Parathyroid adenoma (tissue), 2 donors: ENCODE measurements around the gene TMEM132A.

Source experiments
- H2AFZ ChIP-seq: fragments of 300-600 bp; sonication (generic); one replicate; pipeline ENCODE4 v1.7.0; 2017; ENCODE audit warnings: antibody characterized with exemption, mild to moderate bottlenecking
- H3K27ac ChIP-seq: fragments of 300-600 bp; sonication (generic); one replicate; pipeline ENCODE4 v1.7.0; 2017
- H3K27me3 ChIP-seq: fragments of 300-600 bp; sonication (generic); one replicate; pipeline ENCODE4 v1.7.0; 2017; ENCODE audit warnings: low read length; ENCODE audit not compliant: control insufficient read depth, insufficient read depth
- H3K36me3 ChIP-seq: fragments of 300-600 bp; sonication (generic); one replicate; pipeline ENCODE4 v1.7.0; 2017; ENCODE audit warnings: low read length; ENCODE audit not compliant: control insufficient read depth, insufficient read depth
- H3K4me1 ChIP-seq: fragments of 300-600 bp; sonication (generic); one replicate; pipeline ENCODE4 v1.7.0; 2017; ENCODE audit warnings: control low read depth
- H3K4me2 ChIP-seq: fragments of 300-600 bp; sonication (generic); one replicate; pipeline ENCODE4 v1.7.0; 2017; ENCODE audit warnings: low read length
- H3K4me3 ChIP-seq: fragments of 300-600 bp; sonication (generic); one replicate; pipeline ENCODE4 v1.7.0; 2017; ENCODE audit warnings: low read depth, low read length
- H3K79me2 ChIP-seq: fragments of 300-600 bp; sonication (generic); one replicate; pipeline ENCODE4 v1.7.0; 2017; ENCODE audit warnings: control low read depth
- H3K9ac ChIP-seq: fragments of 300-600 bp; sonication (generic); one replicate; pipeline ENCODE4 v1.7.0; 2017; ENCODE audit warnings: mild to moderate bottlenecking
- H3K9me3 ChIP-seq: fragments of 300-600 bp; sonication (generic); one replicate; pipeline ENCODE4 v1.7.0; 2017; ENCODE audit warnings: low read length; ENCODE audit not compliant: control insufficient read depth
- CTCF ChIP-seq: fragments of 300-600 bp; sonication (generic); IDR thresholded peaks from one replicate; pipeline ENCODE4 v1.7.0; 2017; ENCODE audit warnings: antibody characterized with exemption, mild to moderate bottlenecking
- donor health status: primary hyperparathyroidism.

TMEM132A gene

DNA sequence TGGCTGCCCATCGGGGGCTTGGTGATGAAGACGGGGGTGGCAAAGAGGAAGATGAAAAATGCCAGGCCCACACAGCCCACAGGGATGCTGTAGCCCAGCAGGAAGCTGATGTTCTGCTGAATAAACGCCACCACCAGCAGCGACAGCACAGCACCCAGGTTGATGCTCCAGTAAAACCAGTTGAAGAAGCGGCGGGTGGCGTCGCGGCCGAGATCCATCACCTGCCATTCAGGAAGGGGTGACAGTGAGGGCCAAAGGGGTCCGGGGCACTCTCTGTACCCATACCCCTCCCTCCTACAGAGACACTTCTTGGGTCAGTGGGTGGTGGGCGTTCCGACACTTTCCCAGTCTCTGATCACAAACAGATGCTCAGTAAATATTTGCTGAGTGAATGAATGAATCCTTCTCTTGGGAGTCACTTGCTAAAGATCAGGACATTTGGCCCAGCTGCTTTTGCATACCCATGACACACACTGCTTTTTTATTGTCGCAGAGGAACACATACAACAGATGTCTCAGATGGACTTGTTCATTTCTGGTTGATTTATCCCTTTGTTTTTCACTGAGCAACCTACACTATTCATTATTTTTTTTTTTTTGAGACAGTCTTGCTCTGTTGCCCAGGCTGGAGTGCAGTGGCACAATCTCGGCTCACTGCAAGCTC, 22.5 kb downstream of the TMEM132A start:
- no peaks in the 10 kb centered on the region for H3K79me2 ChIP-seq
- no peak overlapping the region for H3K27ac ChIP-seq
- no peaks in the 10 kb centered on the region for H3K4me1 ChIP-seq
- H3K9me3 ChIP-seq, result no peaks in the 10 kb centered on the region
- H3K9ac ChIP-seq, result no peak overlapping the region
- H3K27me3 ChIP-seq, result no peaks in the 10 kb centered on the region
- H3K36me3 ChIP-seq, result no peaks in the 10 kb centered on the region
- H3K4me3 ChIP-seq, result no peak overlapping the region
- no peak overlapping the region for H3K4me2 ChIP-seq
- no peak overlapping the region for H2AFZ ChIP-seq
- TF ChIP-seq CTCF, result no peak

GRCh38 chr11:60947700-60948099, 23.4 kb downstream of the TMEM132A start:
- no peak for TF ChIP-seq CTCF
- Histone ChIP-seq H2AFZ (no peak overlapping the region), H3K9ac (no peak overlapping the region), H3K9me3 (no peaks in the 10 kb centered on the region), H3K27ac (no peak overlapping the region), H3K4me2 (no peak overlapping the region), H3K4me1 (no peaks in the 10 kb centered on the region), H3K27me3 (no peaks in the 10 kb centered on the region), H3K4me3 (no peak overlapping the region), H3K36me3 (no peaks in the 10 kb centered on the region), H3K79me2 (no peaks in the 10 kb centered on the region)

GRCh38 chr11:60948250-60948649, 24.0 kb downstream of the TMEM132A start:
- no peaks in the 10 kb centered on the region for H3K4me1 ChIP-seq
- no peak overlapping the region for H3K4me3 ChIP-seq
- no peaks in the 10 kb centered on the region for H3K27me3 ChIP-seq
- no peaks in the 10 kb centered on the region for H3K36me3 ChIP-seq
- no peak for TF ChIP-seq CTCF
- no peaks in the 10 kb centered on the region for H3K79me2 ChIP-seq
- H3K4me2 ChIP-seq, result no peak overlapping the region
- no peak overlapping the region for H3K27ac ChIP-seq
- H2AFZ ChIP-seq, result no peak overlapping the region
- H3K9ac ChIP-seq, result no peak overlapping the region
- H3K9me3 ChIP-seq, result no peaks in the 10 kb centered on the region

DNA sequence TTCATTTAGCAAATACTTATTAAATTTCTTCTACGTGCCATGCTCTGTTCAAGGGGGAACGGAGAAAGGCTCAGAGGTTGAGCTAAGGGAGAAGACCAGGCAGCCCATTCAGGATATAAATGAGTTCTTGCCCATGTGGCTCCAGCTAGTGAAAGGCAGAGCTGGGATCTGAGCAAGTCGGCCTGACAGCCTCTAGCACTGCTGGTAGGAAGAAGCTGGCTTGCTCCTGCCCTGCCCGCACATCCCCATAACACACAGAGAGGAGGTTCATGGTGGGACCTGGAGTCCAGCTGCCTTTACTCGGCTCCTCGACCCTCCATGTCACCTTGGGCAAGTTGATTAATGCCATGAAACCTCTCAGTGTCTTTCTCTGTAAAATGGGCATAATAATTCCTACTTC, 25.8 kb downstream of the TMEM132A start:
- TF ChIP-seq CTCF, result no peak
- H3K4me2 ChIP-seq, result no peak overlapping the region
- H2AFZ ChIP-seq, result no peak overlapping the region
- no peaks in the 10 kb centered on the region for H3K79me2 ChIP-seq
- no peak overlapping the region for H3K27ac ChIP-seq
- no peaks in the 10 kb centered on the region for H3K4me1 ChIP-seq
- no peak overlapping the region for H3K9ac ChIP-seq
- no peak overlapping the region for H3K4me3 ChIP-seq
- H3K9me3 ChIP-seq, result no peaks in the 10 kb centered on the region
- no peaks in the 10 kb centered on the region for H3K27me3 ChIP-seq
- no peaks in the 10 kb centered on the region for H3K36me3 ChIP-seq

DNA sequence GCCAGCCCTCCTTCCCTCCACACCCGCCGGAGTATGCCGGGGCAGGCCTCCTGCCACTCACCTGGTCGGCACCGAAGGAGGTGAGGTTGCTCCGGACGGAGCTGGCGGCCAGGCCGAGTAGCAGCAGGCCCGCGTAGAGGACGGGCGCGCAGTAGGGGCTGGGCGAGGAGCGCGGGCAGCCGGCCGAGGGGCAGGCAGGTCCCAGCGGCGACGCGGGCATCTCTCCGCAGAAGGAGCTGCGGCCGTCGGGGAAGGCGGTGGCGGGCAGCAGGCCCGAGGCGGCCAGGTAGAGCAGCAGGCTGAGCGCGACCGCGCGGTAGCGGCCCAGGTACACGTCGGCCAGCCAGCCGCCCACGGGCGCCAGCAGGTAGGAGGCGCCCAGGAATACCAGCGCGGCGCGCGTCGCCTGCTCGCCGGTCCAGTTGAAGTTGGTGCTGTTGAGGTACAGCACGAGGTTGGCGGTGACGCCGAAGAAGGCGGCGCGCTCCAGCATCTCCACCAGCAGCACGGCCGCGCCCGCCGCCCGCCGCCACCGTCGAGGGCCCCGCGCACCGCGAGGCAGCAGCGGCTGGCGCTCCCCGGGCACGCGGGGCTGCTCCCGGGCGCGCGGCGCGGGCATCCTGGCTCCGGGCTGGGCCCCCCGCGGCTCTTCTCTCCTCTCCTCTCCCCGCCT, 26.8 kb downstream of the TMEM132A start:
- H3K27ac ChIP-seq, result no peak overlapping the region
- H3K4me3 ChIP-seq, result no peak overlapping the region
- H3K79me2 ChIP-seq, result no peaks in the 10 kb centered on the region
- no peak overlapping the region for H2AFZ ChIP-seq
- no peaks in the 10 kb centered on the region for H3K9me3 ChIP-seq
- no peaks in the 10 kb centered on the region for H3K27me3 ChIP-seq
- no peak for TF ChIP-seq CTCF
- H3K4me2 ChIP-seq, result peak overlapping the region; percentile 44
- H3K4me1 ChIP-seq, result no peaks in the 10 kb centered on the region
- no peak overlapping the region for H3K9ac ChIP-seq
- no peaks in the 10 kb centered on the region for H3K36me3 ChIP-seq
